Panc1 (cell line): ENCODE data around the gene OSBPL1A. TPM values are rescaled to one million over a fixed set of nuclear protein-coding genes. Genes with fewer than 3 reads are reported as not detected.

Experiments used
- ATAC-seq: fragments of 200-7000 bp; cut with Tn5 transposase; 2 replicates; pipeline ENCODE4 v1.9.1; 2020; ENCODE audit warnings: mild to moderate bottlenecking, moderate library complexity
- BruUV-seq: library from RNA; stranded (reverse); fragments of 400-500 nt; replicated peaks from 2 replicates; lab custom pipeline; 2021; lab: Mats Ljungman, UMichigan
- CTCF ChIA-PET: fragments of 300-600 bp; sonication (Branson Sonifier 250); formaldehyde crosslinking; loops from one replicate; lab custom pipeline; 2022; ENCODE audit warnings: antibody characterized with exemption; lab: Charles Lee
- POLR2A ChIA-PET: fragments of 300-600 bp; sonication (Branson Sonifier 250); formaldehyde crosslinking; loops from one replicate; lab custom pipeline; 2022; ENCODE audit warnings: antibody characterized with exemption; lab: Charles Lee
- DNase-seq: peaks from one replicate; pipeline ENCODE4 v3.0.0-alpha.2; 2010; ENCODE audit warnings: low read depth, low spot score
- H3K27ac ChIP-seq: 2 replicates; pipeline ENCODE4 v1.5.1; 2011; ENCODE audit warnings: mild to moderate bottlenecking, low read length, inconsistent platforms
- H3K27me3 ChIP-seq: fragments of 200-500 bp; sonication (Bioruptor generic); 2 replicates; pipeline ENCODE4 v1.6.0; 2014; ENCODE audit warnings: low read length, inconsistent platforms; ENCODE audit not compliant: control insufficient read depth, insufficient read depth
- H3K36me3 ChIP-seq: fragments of 200-500 bp; sonication (Bioruptor generic); 2 replicates; pipeline ENCODE4 v1.5.1; 2014; ENCODE audit warnings: inconsistent platforms, mild to moderate bottlenecking, low read length, moderate library complexity; ENCODE audit not compliant: control insufficient read depth, insufficient read depth
- H3K4me1 ChIP-seq: 2 replicates; pipeline ENCODE4 v1.5.1; 2011; ENCODE audit warnings: inconsistent platforms, mild to moderate bottlenecking, low read length, moderate library complexity; ENCODE audit not compliant: control insufficient read depth, insufficient read depth
- H3K4me3 ChIP-seq, 2 experiments: 2 replicates each; pipeline ENCODE4 v1.5.1; 2011 to 2012; ENCODE audit warnings: low read depth in 2 of 2, low read length in 2 of 2, mild to moderate bottlenecking in 2 of 2, inconsistent platforms in 1 of 2, moderate library complexity in 1 of 2
- H3K9me3 ChIP-seq: fragments of 200-500 bp; sonication (Bioruptor generic); 2 replicates; pipeline ENCODE4 v1.5.1; 2014; ENCODE audit warnings: low read depth, mild to moderate bottlenecking, inconsistent platforms, low read length, moderate library complexity; ENCODE audit not compliant: control insufficient read depth, insufficient read depth
- POLR2AphosphoS5 ChIP-seq: IDR thresholded peaks from 2 replicates; pipeline ENCODE4 v1.6.1; 2012; ENCODE audit warnings: mild to moderate bottlenecking, low read depth, low read length, moderate library complexity
- SIN3A ChIP-seq: IDR thresholded peaks from 2 replicates; pipeline ENCODE4 v1.6.1; 2012; ENCODE audit warnings: low read depth, mild to moderate bottlenecking, low read length, moderate library complexity, borderline replicate concordance; ENCODE audit not compliant: insufficient read depth
- TCF7L2 ChIP-seq: IDR thresholded peaks from 2 replicates; pipeline ENCODE4 v1.6.1; 2011; ENCODE audit warnings: mild to moderate bottlenecking, low read depth, low read length, inconsistent platforms
- in situ Hi-C: cut with HindIII; loops from 2 replicates; pipeline ENCODE4 v1.10.0; 2016; ENCODE audit warnings: low sequenced_read_pairs, low pct_unique_long_range_greater_than_20kb
- intact Hi-C: fragments of 100-400 bp; cut with micrococcal nuclease; formaldehyde crosslinking; loops from one replicate; pipeline ENCODE4 v1.10.0; 2022; ENCODE audit not compliant: unreplicated experiment
- total RNA-seq: library from RNA; stranded (reverse); gene quantifications from one replicate; pipeline ENCODE4 v1.2.1, GENCODE V29; 2021; ENCODE audit not compliant: unreplicated experiment
- TF ChIP-seq, protein P1 (sequence below), 2 experiments: IDR thresholded peaks; 2 replicates each; pipeline ENCODE4 v1.6.1; 2011 to 2012; ENCODE audit warnings: low read depth in 2 of 2, control low read depth in 1 of 2, low read length in 1 of 2, mild to moderate bottlenecking in 1 of 2, moderate library complexity in 1 of 2; ENCODE audit not compliant: insufficient read depth in 1 of 2
- TF ChIP-seq, protein P2 (sequence below): fragments of 450-650 bp; IDR thresholded peaks from 2 replicates; pipeline ENCODE4 v1.5.1; 2017; ENCODE audit warnings: mild to moderate bottlenecking

OSBPL1A gene
- total RNA-seq, 1 experiment from 2014 or later = 50.5 TPM

- no peak overlapping the region for H3K27ac ChIP-seq
- DNase-seq (no peak), ATAC-seq (no peak)
- in situ Hi-C loops (no loop called here), intact Hi-C loops (no loop called here)
- no peak overlapping the region for H3K4me3 ChIP-seq
- ChIA-PET CTCF (no interaction called here), POLR2A (interaction anchor here (0.5 to 0.7 kb wide), 3 partner anchors 19 to 225 kb away, joined by 3 to 8 read pairs (median 8); no protein-coding TSS in a partner anchor)
- H3K9me3 ChIP-seq = no peaks in the 10 kb centered on the region
- H3K27me3 ChIP-seq = no peaks in the 10 kb centered on the region
- BruUV-seq = no TSS peak
- H3K4me1 ChIP-seq = peaks cover 15% of the 10 kb centered on the region
- no peaks in the 10 kb centered on the region for H3K36me3 ChIP-seq
- TF ChIP-seq POLR2AphosphoS5 = no peak
- TF ChIP-seq, protein P1, sequence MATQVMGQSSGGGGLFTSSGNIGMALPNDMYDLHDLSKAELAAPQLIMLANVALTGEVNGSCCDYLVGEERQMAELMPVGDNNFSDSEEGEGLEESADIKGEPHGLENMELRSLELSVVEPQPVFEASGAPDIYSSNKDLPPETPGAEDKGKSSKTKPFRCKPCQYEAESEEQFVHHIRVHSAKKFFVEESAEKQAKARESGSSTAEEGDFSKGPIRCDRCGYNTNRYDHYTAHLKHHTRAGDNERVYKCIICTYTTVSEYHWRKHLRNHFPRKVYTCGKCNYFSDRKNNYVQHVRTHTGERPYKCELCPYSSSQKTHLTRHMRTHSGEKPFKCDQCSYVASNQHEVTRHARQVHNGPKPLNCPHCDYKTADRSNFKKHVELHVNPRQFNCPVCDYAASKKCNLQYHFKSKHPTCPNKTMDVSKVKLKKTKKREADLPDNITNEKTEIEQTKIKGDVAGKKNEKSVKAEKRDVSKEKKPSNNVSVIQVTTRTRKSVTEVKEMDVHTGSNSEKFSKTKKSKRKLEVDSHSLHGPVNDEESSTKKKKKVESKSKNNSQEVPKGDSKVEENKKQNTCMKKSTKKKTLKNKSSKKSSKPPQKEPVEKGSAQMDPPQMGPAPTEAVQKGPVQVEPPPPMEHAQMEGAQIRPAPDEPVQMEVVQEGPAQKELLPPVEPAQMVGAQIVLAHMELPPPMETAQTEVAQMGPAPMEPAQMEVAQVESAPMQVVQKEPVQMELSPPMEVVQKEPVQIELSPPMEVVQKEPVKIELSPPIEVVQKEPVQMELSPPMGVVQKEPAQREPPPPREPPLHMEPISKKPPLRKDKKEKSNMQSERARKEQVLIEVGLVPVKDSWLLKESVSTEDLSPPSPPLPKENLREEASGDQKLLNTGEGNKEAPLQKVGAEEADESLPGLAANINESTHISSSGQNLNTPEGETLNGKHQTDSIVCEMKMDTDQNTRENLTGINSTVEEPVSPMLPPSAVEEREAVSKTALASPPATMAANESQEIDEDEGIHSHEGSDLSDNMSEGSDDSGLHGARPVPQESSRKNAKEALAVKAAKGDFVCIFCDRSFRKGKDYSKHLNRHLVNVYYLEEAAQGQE (IDR thresholded peaks at IDR 0.05; ENCODE audit: insufficient read depth in 1 of 2, low read depth in 2 of 2, low read length in 1 of 2) = no peak
Observed at GRCh38 chr18:24395049-24395795, 2.4 kb downstream of the OSBPL1A start.

DNA sequence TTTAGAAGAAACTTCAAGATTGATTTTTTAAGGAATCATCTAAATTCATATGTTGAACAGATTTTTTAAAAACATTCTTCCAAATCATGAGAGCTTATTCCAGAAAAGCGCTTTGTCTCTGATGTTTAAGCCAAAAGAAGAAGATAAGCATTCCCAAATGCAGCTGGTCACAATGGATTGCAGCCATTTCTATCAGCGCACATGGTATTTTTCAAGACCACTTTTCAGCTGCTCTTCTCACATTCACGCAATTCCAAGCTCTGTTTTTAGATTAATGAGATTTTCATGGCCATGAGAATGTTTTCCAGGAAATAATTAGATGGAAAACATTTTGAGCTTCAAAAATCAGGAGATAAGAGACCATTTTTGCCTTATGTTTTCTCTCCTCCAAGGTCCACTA, 8.7 kb downstream of the OSBPL1A start:
- ATAC-seq (no peak), DNase-seq (no peak)
- intact Hi-C loops = no loop called here
- ChIA-PET POLR2A (interaction anchor here (0.7 kb wide), 1 partner anchor 31 kb away, joined by 12 read pairs; no protein-coding TSS in a partner anchor), CTCF (no interaction called here)
- no peaks in the 10 kb centered on the region for H3K9me3 ChIP-seq
- H3K36me3 ChIP-seq = no peaks in the 10 kb centered on the region
- in situ Hi-C loops = no loop called here
- no peak overlapping the region for H3K4me3 ChIP-seq
- H3K27me3 ChIP-seq = no peaks in the 10 kb centered on the region
- no peak overlapping the region for H3K27ac ChIP-seq
- no TSS peak for BruUV-seq
- H3K4me1 ChIP-seq = no peaks in the 10 kb centered on the region
- TF ChIP-seq POLR2AphosphoS5 (no peak), SIN3A (no peak), TCF7L2 (no peak)
- TF ChIP-seq, protein P1 (IDR thresholded peaks at IDR 0.05; ENCODE audit: insufficient read depth in 1 of 2, low read depth in 2 of 2, low read length in 1 of 2) = no peak
- TF ChIP-seq, protein P2, sequence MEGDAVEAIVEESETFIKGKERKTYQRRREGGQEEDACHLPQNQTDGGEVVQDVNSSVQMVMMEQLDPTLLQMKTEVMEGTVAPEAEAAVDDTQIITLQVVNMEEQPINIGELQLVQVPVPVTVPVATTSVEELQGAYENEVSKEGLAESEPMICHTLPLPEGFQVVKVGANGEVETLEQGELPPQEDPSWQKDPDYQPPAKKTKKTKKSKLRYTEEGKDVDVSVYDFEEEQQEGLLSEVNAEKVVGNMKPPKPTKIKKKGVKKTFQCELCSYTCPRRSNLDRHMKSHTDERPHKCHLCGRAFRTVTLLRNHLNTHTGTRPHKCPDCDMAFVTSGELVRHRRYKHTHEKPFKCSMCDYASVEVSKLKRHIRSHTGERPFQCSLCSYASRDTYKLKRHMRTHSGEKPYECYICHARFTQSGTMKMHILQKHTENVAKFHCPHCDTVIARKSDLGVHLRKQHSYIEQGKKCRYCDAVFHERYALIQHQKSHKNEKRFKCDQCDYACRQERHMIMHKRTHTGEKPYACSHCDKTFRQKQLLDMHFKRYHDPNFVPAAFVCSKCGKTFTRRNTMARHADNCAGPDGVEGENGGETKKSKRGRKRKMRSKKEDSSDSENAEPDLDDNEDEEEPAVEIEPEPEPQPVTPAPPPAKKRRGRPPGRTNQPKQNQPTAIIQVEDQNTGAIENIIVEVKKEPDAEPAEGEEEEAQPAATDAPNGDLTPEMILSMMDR = no peak
